Subcutaneous adipose tissue (tissue), 4 donors: ENCODE measurements around the gene LYPD3. TPM values are rescaled to one million over a fixed set of nuclear protein-coding genes. Genes with fewer than 3 reads are reported as not detected.

Experiments
- CTCF ChIP-seq: fragments of 450-650 bp; IDR thresholded peaks from one replicate; pipeline ENCODE4 v1.5.1; 2016; ENCODE audit warnings: low read depth, mild to moderate bottlenecking, control low read depth, antibody characterized with exemption, moderate library complexity
- total RNA-seq, 4 donors: library from RNA; depleted of rRNA; stranded (reverse); fragments of >200 nt; gene quantifications; one replicate each; pipeline ENCODE4 v1.1.0, GENCODE V29; 2016

LYPD3 gene
- total RNA-seq, 4 donors from 2014 or later, result 0.34 TPM; not detected in 3

GRCh38 chr19:43496960-43497359, 31.6 kb upstream of the LYPD3 start:
- no peak for TF ChIP-seq CTCF

- TF ChIP-seq CTCF, result no peak
Observed at GRCh38 chr19:43495082-43495481, 29.7 kb upstream of the LYPD3 start.

- no peak for TF ChIP-seq CTCF
Observed at GRCh38 chr19:43490759-43491158, 25.4 kb upstream of the LYPD3 start.

- no peak for TF ChIP-seq CTCF
Observed at GRCh38 chr19:43489979-43490599, 24.7 kb upstream of the LYPD3 start.

- TF ChIP-seq CTCF, result no peak
Observed at GRCh38 chr19:43489310-43489709, 23.9 kb upstream of the LYPD3 start.

GRCh38 chr19:43488179-43488578, 22.8 kb upstream of the LYPD3 start:
- TF ChIP-seq CTCF, result no peak

- TF ChIP-seq CTCF, result no peak
Observed at GRCh38 chr19:43486412-43486811, 21.0 kb upstream of the LYPD3 start.
